GM21526 (cell line): Measurements from ENCODE around the gene CEP162.
A peak's percentile ranks its signal among the peaks of the same experiment; 100 is the strongest.
"Not testable (repeated sequence)": the region's sequence is repeated elsewhere in the genome, so short reads cannot be mapped to it uniquely, and the experiment has no call there.

Source experiments
- ATAC-seq: cut with Tn5 transposase; IDR thresholded peaks from one replicate; pipeline ENCODE4 v1.9.1; 2021; ENCODE audit warnings: moderate library complexity; ENCODE audit not compliant: unreplicated experiment, low FRiP score

Gene CEP162

DNA sequence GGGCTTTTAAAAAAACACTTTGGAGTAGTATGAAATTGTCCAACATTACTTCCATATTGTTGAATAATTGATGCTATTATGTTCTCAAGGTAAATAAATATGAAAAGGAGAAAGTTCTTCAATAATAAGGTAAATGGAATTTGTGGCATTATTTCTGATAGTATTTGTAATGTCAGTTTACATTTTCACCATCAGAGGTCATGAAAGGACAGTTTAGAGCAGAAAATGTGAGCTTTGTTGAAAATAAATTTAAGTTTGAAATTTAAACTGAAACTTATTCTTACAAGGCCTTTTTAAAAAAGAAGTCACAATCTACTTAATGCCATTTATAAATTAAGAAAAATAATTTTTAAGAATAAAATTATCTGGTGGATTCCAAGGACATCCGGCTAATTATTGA, 15.8 kb upstream of the CEP162 start:
- no peak for ATAC-seq

DNA sequence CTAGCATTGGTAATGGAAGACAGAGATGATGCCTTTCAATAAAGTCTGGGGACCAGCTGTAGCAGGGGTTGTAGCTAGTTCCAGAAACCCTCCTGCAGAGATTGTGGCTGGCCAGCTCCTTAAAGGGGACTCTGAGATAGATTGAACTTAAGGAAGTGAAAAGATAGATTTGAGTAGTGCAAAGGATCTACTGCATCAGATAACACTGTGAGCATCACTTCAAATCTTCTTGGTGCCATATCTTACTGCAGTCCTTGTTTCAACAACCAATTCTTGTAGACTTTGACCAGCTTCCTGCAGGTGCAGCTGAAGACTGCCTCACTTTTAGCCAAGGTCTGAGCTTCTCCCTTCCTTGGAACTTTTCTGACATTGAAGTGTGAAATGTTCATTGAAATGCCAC, 14.8 kb upstream of the CEP162 start:
- ATAC-seq: no peak

DNA sequence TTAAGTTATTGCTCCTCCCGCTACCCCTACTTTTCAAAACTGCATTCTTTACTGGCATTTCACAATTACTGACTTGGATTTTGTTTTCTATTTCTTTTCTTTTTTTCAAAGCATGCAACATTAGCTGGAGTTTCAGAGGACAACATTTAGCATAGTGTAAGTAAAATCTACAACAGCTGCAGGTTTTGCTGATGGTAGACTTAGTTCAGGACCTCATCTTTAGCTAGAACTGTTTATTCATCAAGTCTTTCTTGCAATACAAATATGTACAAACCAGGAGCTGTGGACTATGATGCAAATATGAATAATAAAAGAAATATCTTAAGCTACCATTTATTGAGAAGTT, 728 bp upstream of the CEP162 start:
- no peak for ATAC-seq

DNA sequence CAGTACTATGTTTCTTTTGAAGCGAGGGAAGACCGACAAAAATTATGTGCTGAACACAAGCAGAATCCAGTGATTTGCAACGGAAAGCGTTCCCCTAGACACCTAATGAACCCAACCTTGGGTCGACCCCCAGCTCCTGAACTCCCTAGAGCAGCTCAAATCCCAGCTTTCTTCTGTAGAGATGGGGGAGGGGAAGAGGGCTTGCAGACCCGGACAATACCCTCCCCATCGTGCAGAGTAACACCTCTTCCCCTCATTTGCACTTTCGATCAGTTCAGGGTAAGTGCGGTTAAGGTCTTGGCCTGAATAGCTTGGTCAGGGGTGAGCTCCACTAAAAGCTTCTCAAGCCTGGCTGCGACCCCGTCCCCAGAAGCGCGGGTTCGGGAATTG, 404 bp downstream of the CEP162 start:
- peak; percentile 4 for ATAC-seq

DNA sequence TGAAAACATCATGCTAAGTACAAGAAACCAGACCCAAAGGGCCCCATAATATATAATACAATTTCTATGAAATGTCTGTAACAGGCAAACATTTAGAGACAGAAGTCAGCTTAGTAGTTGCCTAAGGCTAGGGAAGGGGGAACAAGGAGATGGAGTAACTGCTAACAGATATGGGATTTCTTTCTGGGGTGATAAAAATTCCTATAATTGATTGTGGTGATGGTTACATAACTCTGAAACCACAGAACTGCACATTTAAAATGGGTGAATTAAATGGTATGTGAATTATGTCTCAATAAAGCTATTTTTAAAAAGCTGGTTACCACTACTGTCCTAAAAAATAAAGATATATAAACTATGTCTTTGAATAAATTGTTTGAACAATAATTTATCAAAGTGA, 3.2 kb downstream of the CEP162 start:
- ATAC-seq: no peak

DNA sequence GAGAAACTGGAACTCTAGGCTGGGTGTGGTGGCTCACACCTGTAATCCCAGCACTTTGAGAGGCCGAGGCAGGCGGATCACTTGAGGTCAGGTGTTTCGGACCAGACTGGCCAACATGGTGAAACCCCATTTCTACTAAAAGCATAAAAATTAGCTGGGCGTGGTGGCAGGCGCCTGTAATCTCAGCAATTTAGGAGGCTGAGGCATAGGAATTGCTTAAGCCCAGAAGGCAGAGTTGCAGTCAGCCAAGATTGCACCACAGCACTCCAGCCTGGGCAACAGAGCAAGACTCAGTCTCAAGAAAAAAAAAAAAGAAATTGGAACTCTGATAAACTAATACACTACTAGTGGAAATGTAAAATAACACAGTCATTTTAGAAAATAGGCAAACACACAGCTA, 3.8 kb downstream of the CEP162 start:
- not testable (repeated sequence) for ATAC-seq

DNA sequence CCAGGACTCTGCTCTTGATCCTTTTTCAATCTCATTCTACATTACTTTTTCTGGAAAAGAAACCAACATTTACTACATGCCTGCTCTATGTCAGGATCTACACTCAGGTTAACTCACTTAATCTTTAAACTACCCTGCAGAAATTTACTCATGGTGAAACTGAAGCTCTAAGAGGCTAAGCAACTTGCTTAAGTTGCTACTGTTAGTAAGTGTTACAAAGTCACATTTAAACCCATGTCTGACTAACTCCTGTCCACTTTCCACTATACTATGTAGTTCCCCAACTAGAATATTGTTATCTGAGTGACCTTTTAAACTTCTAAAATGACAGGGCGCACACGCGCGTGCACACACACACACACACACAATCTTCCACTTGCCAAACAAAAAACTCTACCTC, 5.0 kb downstream of the CEP162 start:
- ATAC-seq: no peak

DNA sequence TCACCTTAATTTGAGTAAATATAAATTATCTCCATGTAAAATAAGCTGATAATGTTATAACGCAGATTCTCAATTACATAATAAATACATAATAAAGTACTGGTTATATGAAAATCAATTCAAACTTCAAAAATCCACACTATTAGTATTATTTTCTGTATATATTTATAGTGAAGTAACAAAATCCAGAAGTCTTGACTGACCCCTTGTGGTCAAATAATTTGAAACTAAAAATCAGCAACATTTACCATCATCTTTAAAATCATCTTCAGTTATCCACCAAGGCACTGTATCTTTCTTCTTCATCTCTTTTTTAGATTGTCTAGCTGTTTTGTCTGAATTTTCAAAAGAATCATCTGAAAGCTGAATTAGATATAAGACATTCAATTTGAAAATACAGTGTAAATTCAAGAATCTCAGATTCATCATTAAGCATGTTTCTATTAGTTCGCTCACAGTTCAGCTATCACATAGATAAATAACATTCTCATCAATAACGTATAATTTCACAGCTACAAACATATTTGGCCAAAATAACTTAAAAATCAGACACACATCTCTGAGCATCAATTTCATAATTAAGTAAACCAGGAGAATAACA, 6.5 kb downstream of the CEP162 start:
- ATAC-seq: no peak

DNA sequence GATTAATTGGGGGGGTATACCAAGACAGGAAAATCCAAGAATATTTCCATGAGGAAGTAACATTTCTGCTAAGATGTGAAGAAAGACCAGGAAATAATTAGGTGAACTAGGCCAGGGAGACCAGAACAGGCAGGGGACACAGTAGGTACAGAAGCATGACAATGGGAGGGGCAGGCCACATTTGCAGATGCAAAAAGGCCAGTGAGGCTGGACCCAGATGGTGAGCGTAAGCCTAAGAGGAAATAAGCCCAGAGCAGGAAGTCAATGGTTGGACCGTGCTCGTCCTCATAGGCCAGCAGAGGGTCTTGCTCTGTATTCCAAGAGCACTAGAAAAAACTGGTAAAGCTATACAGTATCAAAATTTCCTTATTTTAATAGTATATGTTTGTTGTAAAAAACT, 9.4 kb downstream of the CEP162 start:
- ATAC-seq: no peak

DNA sequence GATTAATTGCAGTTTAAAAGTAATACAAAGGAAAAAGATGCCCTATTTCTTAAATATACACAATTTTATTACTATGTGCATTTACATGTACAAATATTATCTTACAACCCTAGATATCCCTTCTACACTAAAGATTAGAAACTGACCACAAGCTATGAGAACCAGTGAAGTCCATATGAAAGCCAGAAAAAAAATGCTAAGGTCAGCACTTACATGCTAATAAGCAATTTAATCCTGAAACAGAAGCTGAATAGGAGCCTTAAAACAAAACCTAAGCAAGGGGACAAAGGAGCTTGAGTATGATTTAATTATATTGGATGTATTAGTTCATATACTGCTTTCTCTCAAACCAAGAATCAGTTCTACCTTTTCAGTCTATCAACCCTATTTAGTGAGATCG, 14.2 kb downstream of the CEP162 start:
- no peak for ATAC-seq

DNA sequence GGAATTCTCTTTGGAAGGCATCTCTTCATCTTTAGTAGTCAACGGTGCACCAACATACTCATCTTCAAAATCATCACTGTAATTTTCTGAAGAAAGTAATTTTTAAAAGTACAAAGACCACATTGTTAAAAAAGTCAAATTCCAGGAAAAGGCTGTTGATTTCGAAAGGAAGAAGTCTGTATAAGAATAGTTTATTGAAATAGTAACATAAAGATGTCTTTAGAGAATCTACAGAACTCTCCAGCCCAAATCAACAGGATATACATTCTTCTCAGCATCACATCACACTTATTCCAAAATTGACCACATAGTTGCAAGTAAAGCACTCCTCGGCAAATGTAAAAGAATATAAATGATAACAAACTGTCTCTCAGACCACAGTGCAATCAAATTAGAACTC, 23.4 kb downstream of the CEP162 start:
- no peak for ATAC-seq

DNA sequence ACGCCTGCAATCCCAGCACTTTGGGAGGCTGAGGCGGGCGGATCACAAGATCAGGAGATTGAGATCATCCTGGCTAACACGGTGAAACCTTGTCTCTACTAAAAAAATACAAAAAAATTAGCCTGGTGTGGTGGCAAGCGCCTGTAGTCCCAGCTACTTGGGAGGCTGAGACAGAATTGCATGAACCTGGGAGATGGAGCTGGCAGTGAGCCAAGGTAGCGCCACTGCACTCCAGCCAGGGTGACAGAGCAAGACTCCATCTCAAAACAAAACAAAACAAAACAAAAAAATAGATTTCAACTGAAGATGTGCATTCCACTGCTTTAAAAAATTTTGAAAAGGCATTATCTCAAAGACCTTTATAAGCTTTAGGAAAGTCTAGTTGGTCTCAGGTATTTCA, 27.5 kb downstream of the CEP162 start:
- not testable (repeated sequence) for ATAC-seq

DNA sequence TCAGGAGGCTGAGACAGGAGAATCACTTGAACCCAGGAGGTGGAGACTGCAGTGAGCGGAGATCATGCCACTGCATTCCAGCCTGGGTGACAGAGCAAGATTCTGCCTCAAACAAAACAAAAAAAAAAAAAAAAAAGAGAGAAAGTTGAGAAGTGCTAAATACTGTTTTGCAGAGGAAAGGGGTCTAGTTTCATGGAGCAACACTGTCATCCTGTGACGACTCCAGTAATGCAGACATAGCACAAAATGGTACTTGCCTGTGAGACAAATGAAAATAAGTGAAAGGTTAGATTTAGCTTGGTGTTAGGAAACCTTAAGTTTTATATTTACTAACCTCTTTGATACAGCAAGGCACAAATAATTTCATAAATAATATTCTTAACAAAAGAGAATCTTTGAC, 29.7 kb downstream of the CEP162 start:
- ATAC-seq: no peak

DNA sequence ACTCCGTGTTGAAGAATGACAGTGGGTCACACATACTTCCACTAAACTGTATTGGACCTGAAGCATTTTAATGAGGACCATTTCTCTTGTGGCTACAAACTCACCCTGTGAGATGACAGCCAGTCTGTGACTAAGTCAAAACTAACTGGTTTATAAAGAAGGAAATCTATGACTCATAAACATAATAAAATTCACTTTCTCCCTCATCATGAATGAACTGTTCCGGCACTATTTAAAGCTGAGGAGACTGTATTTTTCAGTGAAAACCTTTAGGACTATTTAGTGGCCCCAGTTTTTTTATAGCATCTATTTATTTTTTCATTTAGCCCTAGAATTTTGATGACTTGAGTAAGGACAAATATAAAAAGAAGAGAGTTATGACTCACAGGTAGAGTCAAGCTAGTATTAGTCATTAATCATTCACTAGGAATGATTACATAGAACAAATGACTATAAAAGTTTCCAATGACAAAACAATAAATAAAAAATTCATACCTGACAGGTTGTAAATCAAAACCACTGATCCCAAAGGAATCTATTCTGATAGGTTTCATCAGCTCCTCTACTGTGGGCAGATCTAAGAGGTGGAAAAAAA, 34.2 kb downstream of the CEP162 start:
- ATAC-seq: no peak

DNA sequence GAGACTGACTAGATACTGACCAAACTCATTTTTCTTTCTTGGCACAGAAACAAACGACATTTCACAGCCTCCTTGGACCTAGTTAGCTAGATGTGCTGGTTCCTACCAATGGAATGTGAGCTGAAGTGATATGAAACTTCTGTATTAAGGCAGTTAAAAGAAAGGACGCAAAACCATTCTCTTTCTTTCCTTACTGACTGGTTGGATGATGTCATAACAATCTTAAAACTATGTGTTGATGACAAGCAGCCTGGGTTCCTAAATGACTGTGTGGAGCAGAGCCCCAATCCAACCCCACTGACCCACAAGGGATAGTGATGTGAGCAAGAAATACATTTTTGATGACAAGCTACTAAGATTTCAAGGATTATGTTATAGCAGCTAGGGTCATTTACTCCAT, 35.6 kb downstream of the CEP162 start:
- no peak for ATAC-seq

DNA sequence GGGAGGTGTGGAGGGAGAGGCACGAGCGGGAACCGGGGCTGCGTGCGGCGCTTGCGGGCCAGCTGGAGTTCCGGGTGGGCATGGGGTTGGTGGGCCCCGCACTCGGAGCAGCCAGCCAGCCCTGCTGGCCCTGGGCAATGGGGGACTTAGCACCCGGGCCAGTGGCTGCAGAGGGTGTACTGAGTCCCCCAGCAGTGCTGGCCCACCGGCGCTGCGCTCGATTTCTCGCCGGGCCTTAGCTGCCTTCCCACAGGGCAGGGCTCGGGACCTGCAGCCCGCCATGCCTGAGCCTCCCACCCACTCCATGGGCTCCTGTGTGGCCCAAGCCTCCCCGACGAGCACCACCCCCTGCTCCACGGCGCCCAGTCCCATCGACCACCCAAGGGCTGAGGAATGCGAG, 38.1 kb downstream of the CEP162 start:
- ATAC-seq: not testable (repeated sequence)

DNA sequence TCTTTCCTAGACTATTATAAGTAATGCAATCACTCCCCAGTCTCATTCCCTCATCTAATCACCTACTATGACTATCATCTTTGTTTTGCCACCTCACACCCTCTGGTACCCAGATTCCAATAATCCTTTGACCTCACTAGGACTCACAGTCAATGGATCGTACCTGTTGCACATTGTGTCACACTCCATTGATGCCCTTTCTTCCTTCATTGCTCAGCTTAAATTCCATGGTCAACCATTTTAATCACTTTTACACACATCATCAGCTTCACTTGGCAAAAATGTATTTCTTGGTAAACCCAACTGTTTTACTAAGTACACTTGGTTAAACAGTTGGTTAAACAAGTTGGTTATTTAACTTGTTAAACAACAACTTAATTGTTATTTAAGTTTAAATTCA, 44.0 kb downstream of the CEP162 start:
- no peak for ATAC-seq

DNA sequence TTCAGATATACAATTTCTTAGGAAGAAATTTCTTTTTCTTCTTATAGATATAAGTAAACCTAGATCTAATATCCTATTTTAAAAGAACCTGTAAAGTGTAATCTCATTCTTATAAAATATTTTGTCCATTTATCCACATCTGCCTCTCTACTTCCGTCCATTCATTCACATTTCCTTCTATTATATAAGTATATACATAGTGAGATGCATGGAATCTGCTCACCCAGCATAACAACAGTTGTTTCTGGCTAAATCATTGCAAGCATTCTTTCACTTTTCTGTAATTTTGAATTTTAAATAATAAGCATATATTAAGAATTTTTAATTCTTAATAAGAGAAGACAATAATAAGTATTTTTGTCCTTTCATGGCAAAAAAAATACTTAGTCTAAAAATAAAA, 45.4 kb downstream of the CEP162 start:
- no peak for ATAC-seq

DNA sequence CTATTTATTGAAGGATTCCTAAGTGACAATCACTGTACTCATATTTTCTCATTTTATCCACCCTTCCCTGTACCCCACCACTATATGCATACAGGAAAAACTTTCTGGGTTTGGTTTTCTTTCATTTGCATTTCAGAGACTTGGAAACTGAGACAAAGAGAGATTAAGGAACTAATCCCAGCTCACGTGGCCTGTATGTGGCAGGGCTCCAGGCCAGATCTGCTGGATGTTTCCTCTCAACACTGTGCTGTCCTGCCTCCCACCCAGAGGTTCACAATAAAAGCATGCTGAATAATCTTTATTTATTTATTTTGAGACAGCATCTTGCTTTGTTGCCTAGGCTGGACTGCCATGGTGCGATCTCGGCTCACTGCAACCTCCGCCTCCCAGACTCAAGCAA, 50.2 kb downstream of the CEP162 start:
- ATAC-seq: no peak

DNA sequence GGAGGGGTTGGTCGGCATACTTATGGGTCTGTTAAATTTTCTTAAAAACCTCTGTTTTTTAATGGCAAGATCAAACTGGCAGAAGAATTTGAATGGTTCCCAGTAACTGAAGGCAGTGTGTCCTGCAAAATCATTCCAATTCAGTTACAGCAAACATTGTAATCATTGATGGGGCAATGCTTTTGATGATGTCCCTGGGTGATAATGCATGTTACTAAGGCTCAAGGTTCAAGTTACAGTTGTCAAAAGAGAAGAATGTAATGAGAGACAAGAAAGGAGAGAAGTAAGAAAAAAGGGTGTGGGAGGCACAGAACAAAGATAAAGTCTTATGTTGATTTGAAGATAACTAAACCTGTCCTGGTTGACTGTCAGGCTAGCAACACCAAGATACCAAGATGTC, 54.9 kb downstream of the CEP162 start:
- no peak for ATAC-seq

DNA sequence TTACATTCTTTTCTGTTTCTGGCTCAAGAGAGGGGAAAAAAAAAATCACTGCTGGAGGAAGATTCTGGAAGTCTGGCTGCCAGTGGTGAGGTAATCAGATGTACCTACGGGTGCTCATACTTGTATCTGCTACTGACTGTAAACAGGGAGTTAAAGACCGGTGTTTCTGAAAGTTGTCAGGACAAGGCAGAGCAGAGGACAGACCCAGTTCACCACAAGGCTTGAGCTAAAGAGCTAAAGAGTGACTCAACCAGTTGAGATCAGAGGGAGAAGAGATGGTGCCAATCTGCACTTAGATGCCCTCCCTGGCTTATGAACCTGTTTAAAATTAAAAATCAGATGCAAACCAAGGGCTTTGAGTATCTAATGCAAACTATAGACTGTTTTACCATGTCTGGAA, 55.4 kb downstream of the CEP162 start:
- no peak for ATAC-seq

DNA sequence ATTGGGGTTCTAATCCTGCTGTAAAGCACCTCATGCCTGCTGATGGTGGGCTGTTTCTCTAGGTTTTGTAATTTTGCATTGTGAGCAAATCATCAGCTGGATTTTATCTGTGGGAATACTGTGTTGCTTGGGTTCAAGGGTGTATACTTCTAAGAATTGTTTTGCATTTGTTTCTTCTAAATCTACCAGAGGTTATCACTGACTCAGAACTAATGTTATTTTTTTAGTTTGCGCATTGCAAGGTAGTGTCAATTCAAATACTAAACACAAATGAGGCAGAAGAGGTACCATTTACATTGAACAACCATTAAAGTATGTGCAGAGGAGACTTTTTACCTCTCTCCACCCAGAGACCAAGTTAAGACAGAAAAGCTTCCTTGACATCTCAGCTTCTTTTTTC, 60.0 kb downstream of the CEP162 start:
- ATAC-seq: no peak

DNA sequence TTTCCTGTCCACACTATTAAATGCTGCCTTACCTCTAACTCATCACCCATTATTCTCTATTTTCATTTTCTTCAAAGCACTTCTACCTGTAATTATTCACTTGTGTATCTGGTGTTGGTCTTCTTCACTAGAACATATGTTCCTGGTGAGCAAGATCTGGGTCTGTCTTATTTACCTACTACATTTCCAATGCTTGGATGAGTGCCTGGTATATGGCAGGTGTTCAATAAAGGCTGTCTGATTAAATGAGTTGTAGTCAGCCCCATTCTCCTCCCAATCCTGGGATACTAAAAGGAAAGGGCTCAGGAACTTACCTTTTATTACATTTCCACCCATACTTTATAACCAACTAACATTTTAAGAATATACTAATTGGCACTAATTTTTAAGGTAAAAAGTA, 61.0 kb downstream of the CEP162 start:
- no peak for ATAC-seq
